Erythroblast (primary cell): ENCODE measurements around the gene CCR6.

Source experiments
- DNase-seq, 2 experiments: peaks; one replicate each; lab custom pipeline; 2025; lab: John Stamatoyannopoulos, UW
- GATA1 ChIP-seq: IDR thresholded peaks from 2 replicates; pipeline ENCODE4 v1.6.1; 2011; ENCODE audit warnings: low read depth, mild to moderate bottlenecking, control low read depth, low read length, moderate library complexity
- POLR2A ChIP-seq: IDR thresholded peaks from 2 replicates; pipeline ENCODE4 v1.6.1; 2011; ENCODE audit warnings: mild to moderate bottlenecking, low read length

CCR6 gene

GRCh38 chr6:167119670-167120582 is 3.0 kb upstream of the CCR6 start:
- TF ChIP-seq GATA1 = no peak
- no peak for TF ChIP-seq POLR2A
- DNase-seq = no peak

- no peak for DNase-seq
- TF ChIP-seq POLR2A = no peak
- no peak for TF ChIP-seq GATA1
These were observed 2.4 kb upstream of the CCR6 start for GRCh38 chr6:167120583-167120903.

- TF ChIP-seq GATA1 (no peak), POLR2A (no peak)
- DNase-seq = no peak
These were observed 1.5 kb upstream of the CCR6 start for GRCh38 chr6:167121335-167121841.

GRCh38 chr6:167122041-167122826 is 662 bp upstream of the CCR6 start:
- TF ChIP-seq GATA1 (no peak), POLR2A (no peak)
- no peak for DNase-seq

- DNase-seq = no peak
- TF ChIP-seq POLR2A (no peak), GATA1 (no peak)
These were observed 1.9 kb downstream of the CCR6 start for GRCh38 chr6:167124753-167125152.

- DNase-seq = no peak
- TF ChIP-seq POLR2A (no peak), GATA1 (no peak)
These were observed 2.5 kb downstream of the CCR6 start for GRCh38 chr6:167125410-167125809.

- TF ChIP-seq POLR2A (no peak), GATA1 (no peak)
These were observed 3.0 kb downstream of the CCR6 start for GRCh38 chr6:167125855-167126349.

GRCh38 chr6:167127785-167128531 is 5.1 kb downstream of the CCR6 start:
- TF ChIP-seq POLR2A (no peak), GATA1 (no peak)
- no peak for DNase-seq

More at GRCh38 chr6:167125855-167126349, 3.0 kb downstream of the CCR6 start:
- DNase-seq = no peak

GRCh38 chr6:167129159-167129558 is 6.3 kb downstream of the CCR6 start:
- TF ChIP-seq POLR2A (no peak), GATA1 (no peak)
- no peak for DNase-seq

GRCh38 chr6:167129562-167129961 is 6.7 kb downstream of the CCR6 start:
- no peak for TF ChIP-seq POLR2A
- no peak for TF ChIP-seq GATA1
- DNase-seq = no peak

GRCh38 chr6:167130008-167130677 is 7.2 kb downstream of the CCR6 start:
- TF ChIP-seq POLR2A (no peak), GATA1 (no peak)
- DNase-seq = no peak
